T-cell (primary cell): Measurements from ENCODE around the gene NOC3L. TPM values are rescaled to one million over a fixed set of nuclear protein-coding genes. Genes with fewer than 3 reads are reported as not detected.
A peak's percentile ranks its signal among the peaks of the same experiment; 100 is the strongest.

Experiments
- ATAC-seq, 4 experiments: fragments of 200-7000 bp in 3 of 4; fragments of 150-1000 bp in 1 of 4; cut with Tn5 transposase; replicated peaks in 1 of 4; 1 replicate in 3 of 4; 2 replicates in 1 of 4; pipeline ENCODE4 v1.10.0; 2021; ENCODE audit warnings: moderate library complexity in 3 of 4, mild to moderate bottlenecking in 2 of 4, moderate number of reproducible peaks in 1 of 4
- CTCF ChIA-PET, 2 donors: fragments of 300-600 bp; sonication (Branson Sonifier 250); formaldehyde crosslinking; loops; one replicate each; lab custom pipeline; 2022; ENCODE audit warnings: antibody characterized with exemption in 2 of 2; lab: Charles Lee
- POLR2A ChIA-PET, 2 donors: fragments of 300-600 bp; sonication (Branson Sonifier 250); formaldehyde crosslinking; loops; one replicate each; lab custom pipeline; 2022; ENCODE audit warnings: antibody characterized with exemption in 2 of 2; lab: Charles Lee
- DNase-seq, 35 experiments: peaks; one replicate each; pipeline versions ENCODE4 v3.0.0 to v3.0.0-alpha.2; 2013 to 2023
- H3K27ac ChIP-seq: one replicate; pipeline ENCODE4 v1.5.1; 2013; ENCODE audit warnings: low read length
- H3K27me3 ChIP-seq, 2 experiments: replicated peaks in 1 of 2; 1 replicate in 1 of 2; 2 replicates in 1 of 2; pipeline versions ENCODE4 v1.6.1 to v1.7.0; 2013; ENCODE audit warnings: low read length in 1 of 2, mixed read lengths in 1 of 2; ENCODE audit not compliant: control insufficient read depth in 2 of 2, insufficient read depth in 2 of 2; ENCODE audit errors: extremely low read depth in 1 of 2
- H3K36me3 ChIP-seq, 2 donors: 1 replicate in 1 of 2; 2 replicates in 1 of 2; pipeline versions ENCODE4 v1.6.1 to v1.7.0; 2013; ENCODE audit warnings: low read length in 1 of 2; ENCODE audit not compliant: control insufficient read depth in 2 of 2, insufficient read depth in 1 of 2; ENCODE audit errors: extremely low read depth in 1 of 2
- H3K4me1 ChIP-seq, 2 experiments: 1 replicate in 1 of 2; 2 replicates in 1 of 2; pipeline versions ENCODE4 v1.6.1 to v1.7.0; 2013; ENCODE audit warnings: low read length in 2 of 2, mixed read lengths in 1 of 2; ENCODE audit not compliant: insufficient read depth in 2 of 2, control insufficient read depth in 1 of 2; ENCODE audit errors: extremely low read depth in 1 of 2
- H3K4me3 ChIP-seq, 2 donors: 1 replicate in 1 of 2; 2 replicates in 1 of 2; pipeline versions ENCODE4 v1.5.1 to v1.7.0; 2013; ENCODE audit warnings: mild to moderate bottlenecking in 2 of 2, low read length in 1 of 2, moderate library complexity in 1 of 2; ENCODE audit not compliant: control insufficient read depth in 1 of 2; ENCODE audit errors: extremely low read depth in 1 of 2
- H3K9me3 ChIP-seq: 2 replicates; pipeline ENCODE4 v1.7.0; 2013
- H3K27ac Mint-ChIP-seq, 2 donors: one replicate each; pipeline ENCODE4 v1.8.0; 2020 to 2021; ENCODE audit warnings: mild to moderate bottlenecking in 2 of 2, mixed read lengths in 2 of 2
- H3K27me3 Mint-ChIP-seq, 2 donors: one replicate each; pipeline ENCODE4 v1.8.0; 2021 to 2022; ENCODE audit warnings: mixed read lengths in 2 of 2
- H3K36me3 Mint-ChIP-seq: one replicate; pipeline ENCODE4 v1.8.0; 2021; ENCODE audit warnings: mixed read lengths
- H3K4me1 Mint-ChIP-seq, 3 donors: one replicate each; pipeline ENCODE4 v1.8.0; 2020 to 2022; ENCODE audit warnings: mixed read lengths in 3 of 3, mild to moderate bottlenecking in 1 of 3
- H3K4me3 Mint-ChIP-seq, 3 donors: one replicate each; pipeline ENCODE4 v1.8.0; 2020 to 2022; ENCODE audit warnings: mild to moderate bottlenecking in 3 of 3, mixed read lengths in 3 of 3, moderate library complexity in 3 of 3
- H3K9me3 Mint-ChIP-seq, 3 donors: one replicate each; pipeline ENCODE4 v1.8.0; 2020 to 2022; ENCODE audit warnings: mixed read lengths in 3 of 3
- WGBS: methylation state at CpG from one replicate; pipeline ENCODE4 v1.1.5; 2013; ENCODE audit warnings: missing lambda C conversion rate; ENCODE audit not compliant: insufficient coverage; 5-methylcytosine and 5-hydroxymethylcytosine counted together
- total RNA-seq, 35 experiments: library from RNA in 6 of 35; stranded (reverse) in 6 of 35; fragments of 120-200 nt in 1 of 35; gene quantifications; one replicate each; pipeline versions ENCODE4 v1.2.1 to v1.2.4 and lab custom pipeline; 2013 to 2026

Gene NOC3L
- total RNA-seq, 5 donors from 2014 or later (not counting 1 experiment from before 2014, with no cell fraction given) = 16.8 to 27.5 (median 19.6) TPM

DNA sequence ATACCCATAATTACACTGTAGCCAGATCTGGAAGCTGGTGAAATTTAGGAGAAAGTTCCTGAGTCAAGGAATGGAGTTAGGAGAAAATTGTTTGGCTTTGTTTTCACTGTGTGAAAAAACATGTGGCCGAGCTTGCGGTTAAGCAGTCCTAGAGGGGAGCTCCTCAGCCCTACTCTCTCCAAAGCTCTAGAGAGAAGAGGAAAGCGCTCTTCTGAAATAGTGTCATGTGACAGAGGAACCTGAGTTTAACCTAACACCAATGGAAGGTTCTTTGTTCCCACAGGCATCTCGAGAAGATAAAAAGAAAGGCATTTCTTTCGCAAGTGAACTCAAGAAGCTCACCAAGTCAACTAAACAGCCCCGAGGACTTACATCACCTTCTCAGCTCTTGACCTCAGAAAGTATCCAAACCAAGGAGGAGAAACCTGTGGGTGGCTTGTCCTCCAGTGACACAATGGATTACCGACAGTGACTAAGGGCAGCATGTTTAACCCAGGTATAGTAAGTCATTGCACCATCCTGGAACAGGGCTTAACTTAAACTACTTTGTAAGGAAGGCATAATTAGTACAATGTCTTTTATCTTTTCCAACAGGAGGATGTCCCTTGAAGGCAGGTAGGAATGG is 38.0 kb downstream of the NOC3L start:
- Mint-ChIP-seq H3K4me1 (no peaks in the 10 kb centered on the region), H3K36me3 (peaks cover 24% of the 10 kb centered on the region), H3K4me3 (no peak overlapping the region), H3K27ac (no peak overlapping the region), H3K27me3 (no peaks in the 10 kb centered on the region), H3K9me3 (no peaks in the 10 kb centered on the region)
- DNase-seq = no peak
- Histone ChIP-seq H3K36me3 (peaks cover 2 to 21% of the 10 kb centered on the region in 2 donors), H3K27ac (no peak overlapping the region), H3K4me3 (no peak overlapping the region), H3K4me1 (no peaks in the 10 kb centered on the region), H3K9me3 (no peaks in the 10 kb centered on the region), H3K27me3 (no peaks in the 10 kb centered on the region)
- ATAC-seq = no peak
- POLR2A ChIA-PET = no interaction called here
- CTCF ChIA-PET = interaction anchor here in 1 of 2 donors (0.6 to 2.1 kb wide), 2 partner anchors 9 to 25 kb away, joined by 3 to 6 read pairs; no protein-coding TSS in a partner anchor
- WGBS = 100% methylated on average over 1 of the region's 7 CpGs

DNA sequence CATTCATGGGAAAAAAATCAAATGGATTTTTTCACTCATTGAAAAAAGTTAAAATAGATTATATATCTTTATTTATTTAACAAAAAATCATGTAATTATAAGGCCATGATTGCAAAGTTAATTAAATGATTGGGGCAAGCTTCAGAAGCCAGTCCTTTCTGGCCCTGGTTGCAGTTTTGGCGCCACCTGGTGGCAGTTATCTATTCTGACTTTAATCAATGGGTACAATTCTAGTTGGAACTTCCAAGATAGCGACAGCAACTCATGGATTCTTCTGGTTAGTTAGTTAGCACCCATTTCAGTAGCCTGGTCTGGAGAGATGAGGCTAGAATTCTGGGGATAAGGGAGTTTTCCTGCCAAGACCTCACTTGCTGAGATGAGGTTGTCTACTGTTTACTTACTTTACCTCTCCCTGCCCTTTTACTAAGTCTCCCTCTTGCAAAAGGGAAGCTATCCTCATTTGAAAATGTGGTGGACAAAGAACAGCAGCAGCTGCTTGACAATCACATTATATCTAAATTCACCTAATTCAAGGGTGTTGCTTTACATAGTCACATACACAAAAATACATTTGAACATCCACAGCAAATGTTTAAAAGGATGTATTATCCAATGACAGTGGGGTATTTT is 42.3 kb downstream of the NOC3L start:
- Histone ChIP-seq H3K36me3 (peaks cover 2 to 11% of the 10 kb centered on the region in 2 donors), H3K27ac (no peak overlapping the region), H3K4me3 (no peak overlapping the region), H3K9me3 (no peaks in the 10 kb centered on the region), H3K27me3 (no peaks in the 10 kb centered on the region), H3K4me1 (no peaks in the 10 kb centered on the region)
- DNase-seq (peak in 33 of 35 experiments; percentile 2 to 75 (median 42)), ATAC-seq (peak in 1 of 4 experiments; percentile 34)
- no peak overlapping the region for H3K4me3 Mint-ChIP-seq
- H3K4me1 Mint-ChIP-seq = no peaks in the 10 kb centered on the region
- CTCF ChIA-PET = interaction anchor here (0.6 to 3.3 kb wide), 24 partner anchors 8 to 1373 kb away, joined by 3 to 18 read pairs (median 3); partner anchors contain the start of gene TCTN3 (in 1 of the 2)
- no peaks in the 10 kb centered on the region for H3K9me3 Mint-ChIP-seq
- WGBS = 42% methylated on average over 2 of the region's 2 CpGs
- no peaks in the 10 kb centered on the region for H3K27me3 Mint-ChIP-seq
- no peak overlapping the region for H3K27ac Mint-ChIP-seq
- POLR2A ChIA-PET = interaction anchor here in 1 of 2 donors (0.6 kb wide), 1 partner anchor 621 kb away, joined by 3 read pairs; no protein-coding TSS in a partner anchor
- H3K36me3 Mint-ChIP-seq = peaks cover 15% of the 10 kb centered on the region

DNA sequence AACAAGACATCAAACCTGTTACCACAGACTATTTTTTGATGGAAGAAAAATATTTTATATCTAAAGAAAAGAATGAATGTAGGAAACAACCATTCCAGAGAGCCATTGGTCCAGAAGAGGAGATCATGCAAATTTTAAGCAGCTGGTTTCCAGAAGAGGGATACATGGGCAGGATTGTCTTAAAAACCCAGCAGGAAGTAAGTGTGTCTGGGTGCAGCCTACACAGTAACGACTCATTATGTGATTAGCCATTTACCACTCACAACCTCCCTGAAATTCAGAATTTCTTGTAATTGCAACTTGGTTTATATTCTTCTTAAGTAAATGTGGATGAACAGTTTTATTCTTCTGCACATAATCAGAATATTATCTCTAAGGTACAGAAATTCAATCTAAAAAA is 46.2 kb downstream of the NOC3L start:
- Histone ChIP-seq H3K27ac (no peak overlapping the region), H3K36me3 (no peaks in the 10 kb centered on the region), H3K9me3 (no peaks in the 10 kb centered on the region), H3K4me3 (no peak overlapping the region), H3K4me1 (no peaks in the 10 kb centered on the region), H3K27me3 (no peaks in the 10 kb centered on the region)
- Mint-ChIP-seq H3K27me3 (peaks cover 7% of the 10 kb centered on the region in 2 donors), H3K27ac (no peak overlapping the region), H3K36me3 (no peaks in the 10 kb centered on the region), H3K4me1 (no peaks in the 10 kb centered on the region), H3K9me3 (no peaks in the 10 kb centered on the region), H3K4me3 (no peak overlapping the region)
- no CpG with 5 or more reads among the region's 1 CpG for WGBS
- no peak for ATAC-seq
- ChIA-PET CTCF (interaction anchor here in 1 of 2 donors (0.6 kb wide), 1 partner anchor 41 kb away, joined by 3 read pairs; no protein-coding TSS in a partner anchor), POLR2A (no interaction called here)
- no peak for DNase-seq

DNA sequence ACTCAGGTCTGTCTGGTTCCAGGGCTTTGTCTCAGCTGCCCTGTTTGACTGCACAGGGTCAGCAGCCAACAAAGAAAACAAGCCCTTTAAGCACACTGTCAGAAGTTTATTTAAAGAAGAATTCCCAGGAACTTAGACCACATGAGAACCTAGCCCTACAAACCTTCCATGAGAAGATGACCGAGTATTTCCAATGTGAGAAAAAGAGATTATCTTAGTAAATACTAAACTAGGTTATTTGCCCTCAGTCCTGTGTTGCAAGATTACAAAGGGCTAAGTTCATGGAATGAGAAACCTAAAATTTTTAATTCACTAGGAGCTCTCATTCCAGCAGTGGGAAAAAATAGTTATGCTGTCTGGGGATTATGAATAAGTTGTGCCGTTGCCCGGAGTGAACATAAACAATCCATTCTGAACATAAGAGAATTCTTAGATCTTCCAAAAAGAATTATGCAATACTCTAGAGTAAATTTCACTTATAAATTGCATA is 46.7 kb downstream of the NOC3L start:
- DNase-seq (no peak), ATAC-seq (no peak)
- no peak overlapping the region for H3K27ac ChIP-seq
- H3K4me3 ChIP-seq = no peak overlapping the region
- H3K9me3 ChIP-seq = no peaks in the 10 kb centered on the region
- ChIA-PET CTCF (no interaction called here), POLR2A (no interaction called here)
- H3K27me3 ChIP-seq = no peaks in the 10 kb centered on the region
- H3K36me3 Mint-ChIP-seq = no peaks in the 10 kb centered on the region
- H3K4me3 Mint-ChIP-seq = no peak overlapping the region
- H3K4me1 Mint-ChIP-seq = no peaks in the 10 kb centered on the region
- H3K27ac Mint-ChIP-seq = no peak overlapping the region
- H3K36me3 ChIP-seq = no peaks in the 10 kb centered on the region
- H3K4me1 ChIP-seq = no peaks in the 10 kb centered on the region
- peaks cover 9 to 11% of the 10 kb centered on the region in 2 donors for H3K27me3 Mint-ChIP-seq
- H3K9me3 Mint-ChIP-seq = no peaks in the 10 kb centered on the region
- WGBS = no CpG with 5 or more reads among the region's 3 CpGs

DNA sequence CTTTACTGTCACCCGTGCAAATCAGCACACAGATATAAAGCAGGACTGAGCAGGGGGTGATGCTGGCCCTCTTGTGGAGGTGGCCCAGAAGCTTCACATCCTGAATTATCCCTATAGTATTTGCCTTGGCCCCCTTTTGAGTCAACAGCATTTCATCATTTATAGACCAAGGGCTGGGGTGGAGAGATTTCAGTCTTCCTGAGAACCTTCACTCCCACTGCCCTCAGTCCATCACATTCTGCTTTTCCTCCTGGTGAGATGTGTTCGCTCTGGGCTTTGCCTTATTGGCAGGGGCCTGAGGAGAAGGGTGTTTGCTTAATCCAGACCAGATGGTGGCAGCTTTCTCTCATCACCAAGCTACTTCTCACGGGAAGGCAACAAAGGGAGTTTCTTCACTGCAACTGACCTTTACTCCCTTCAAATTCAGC is 47.7 kb downstream of the NOC3L start:
- Mint-ChIP-seq H3K4me3 (no peak overlapping the region), H3K27ac (no peak overlapping the region), H3K36me3 (no peaks in the 10 kb centered on the region), H3K27me3 (peaks cover 12 to 20% of the 10 kb centered on the region in 2 donors), H3K9me3 (no peaks in the 10 kb centered on the region), H3K4me1 (no peaks in the 10 kb centered on the region)
- Histone ChIP-seq H3K27ac (no peak overlapping the region), H3K36me3 (no peaks in the 10 kb centered on the region), H3K27me3 (no peaks in the 10 kb centered on the region), H3K4me3 (no peak overlapping the region), H3K9me3 (no peaks in the 10 kb centered on the region), H3K4me1 (no peaks in the 10 kb centered on the region)
- ChIA-PET CTCF (no interaction called here), POLR2A (no interaction called here)
- ATAC-seq (no peak), DNase-seq (no peak)
- no CpG with 5 or more reads among the region's 3 CpGs for WGBS

DNA sequence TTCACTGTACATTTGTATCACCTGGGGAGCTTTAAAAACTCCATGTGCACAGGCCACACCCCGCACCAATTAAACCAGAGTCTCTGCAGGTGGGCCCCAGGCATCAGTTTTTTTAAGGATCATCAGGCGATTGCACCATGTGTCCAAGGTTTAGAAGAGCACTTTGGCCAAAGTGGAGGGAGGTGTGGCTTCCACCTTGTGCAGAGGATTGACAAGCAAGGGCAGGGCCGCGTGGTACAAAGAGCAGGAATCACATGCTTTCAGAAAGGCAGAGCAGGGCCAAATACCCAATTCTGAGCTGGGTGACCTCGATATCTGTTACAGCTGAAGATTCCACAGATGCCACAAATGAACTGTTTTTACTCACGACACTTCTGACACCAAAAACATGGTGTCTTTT is 52.4 kb downstream of the NOC3L start:
- WGBS = 83% methylated on average over 6 of the region's 6 CpGs
- Mint-ChIP-seq H3K36me3 (no peaks in the 10 kb centered on the region), H3K4me3 (no peak overlapping the region), H3K4me1 (no peaks in the 10 kb centered on the region), H3K27me3 (peaks cover 49 to 55% of the 10 kb centered on the region in 2 donors), H3K27ac (no peak overlapping the region), H3K9me3 (no peaks in the 10 kb centered on the region)
- CTCF ChIA-PET = interaction anchor here in 1 of 2 donors (1.0 kb wide), 1 partner anchor 10 kb away, joined by 3 read pairs; no protein-coding TSS in a partner anchor
- Histone ChIP-seq H3K4me3 (no peak overlapping the region), H3K36me3 (no peaks in the 10 kb centered on the region), H3K27ac (no peak overlapping the region), H3K9me3 (no peaks in the 10 kb centered on the region), H3K4me1 (no peaks in the 10 kb centered on the region), H3K27me3 (peaks cover 9 to 13% of the 10 kb centered on the region in 2 experiments)
- POLR2A ChIA-PET = no interaction called here
- ATAC-seq (no peak), DNase-seq (no peak)
